GM06990 (cell line): ENCODE data around the gene VAV3.
A peak's percentile ranks its signal among the peaks of the same experiment; 100 is the strongest.

Source experiments
- DNase-seq: peaks from one replicate; pipeline ENCODE4 v3.0.0-alpha.2; 2011; ENCODE audit not compliant: insufficient read length; ENCODE audit errors: extremely low read depth
- H3K27me3 ChIP-seq: replicated peaks from 2 replicates; pipeline ENCODE4 v1.6.0; 2011; ENCODE audit warnings: low read length; ENCODE audit not compliant: control insufficient read depth, insufficient read depth
- H3K36me3 ChIP-seq: 2 replicates; pipeline ENCODE4 v1.5.1; 2011; ENCODE audit warnings: low read length; ENCODE audit not compliant: control insufficient read depth, insufficient read depth
- H3K4me3 ChIP-seq: replicated peaks from 2 replicates; pipeline ENCODE4 v1.5.1; 2011; ENCODE audit warnings: low read depth, mild to moderate bottlenecking, control low read depth, low read length
- CTCF ChIP-seq: IDR thresholded peaks from 2 replicates; pipeline ENCODE4 v1.5.1; 2011; ENCODE audit warnings: low read length, control low read depth, mild to moderate bottlenecking, inconsistent platforms; ENCODE audit not compliant: insufficient read depth, poor library complexity, severe bottlenecking

Gene VAV3

GRCh38 chr1:107972391-107973180 is 7.6 kb upstream of the VAV3 start:
- Histone ChIP-seq H3K27me3 (no peaks in the 10 kb centered on the region; the same call in none of the 2 replicates), H3K36me3 (no peaks in the 10 kb centered on the region), H3K4me3 (no peak overlapping the region)
- no peak for DNase-seq
- TF ChIP-seq CTCF, result no peak

DNA sequence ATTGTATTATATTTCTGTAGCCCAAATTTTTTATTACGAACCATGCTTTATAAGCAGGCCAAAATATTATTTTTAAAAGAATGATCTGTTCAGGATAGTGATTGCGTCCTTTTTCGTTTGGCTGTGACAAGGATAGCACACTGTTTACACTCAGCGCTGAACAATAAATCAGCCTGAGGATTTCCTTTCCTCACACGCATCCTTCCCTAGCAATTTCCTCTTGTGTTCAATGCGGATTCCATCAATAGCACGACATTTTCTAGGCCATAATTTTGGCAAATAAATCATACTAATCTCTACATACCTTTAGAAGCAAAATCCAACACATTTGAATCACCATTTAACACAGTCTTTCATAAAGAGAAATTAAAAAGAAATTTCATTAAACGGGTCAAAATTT is 1.6 kb upstream of the VAV3 start:
- Histone ChIP-seq H3K4me3 (no peak overlapping the region), H3K27me3 (no peaks in the 10 kb centered on the region; the same call in none of the 2 replicates), H3K36me3 (no peaks in the 10 kb centered on the region)
- TF ChIP-seq CTCF, result no peak
- no peak for DNase-seq

DNA sequence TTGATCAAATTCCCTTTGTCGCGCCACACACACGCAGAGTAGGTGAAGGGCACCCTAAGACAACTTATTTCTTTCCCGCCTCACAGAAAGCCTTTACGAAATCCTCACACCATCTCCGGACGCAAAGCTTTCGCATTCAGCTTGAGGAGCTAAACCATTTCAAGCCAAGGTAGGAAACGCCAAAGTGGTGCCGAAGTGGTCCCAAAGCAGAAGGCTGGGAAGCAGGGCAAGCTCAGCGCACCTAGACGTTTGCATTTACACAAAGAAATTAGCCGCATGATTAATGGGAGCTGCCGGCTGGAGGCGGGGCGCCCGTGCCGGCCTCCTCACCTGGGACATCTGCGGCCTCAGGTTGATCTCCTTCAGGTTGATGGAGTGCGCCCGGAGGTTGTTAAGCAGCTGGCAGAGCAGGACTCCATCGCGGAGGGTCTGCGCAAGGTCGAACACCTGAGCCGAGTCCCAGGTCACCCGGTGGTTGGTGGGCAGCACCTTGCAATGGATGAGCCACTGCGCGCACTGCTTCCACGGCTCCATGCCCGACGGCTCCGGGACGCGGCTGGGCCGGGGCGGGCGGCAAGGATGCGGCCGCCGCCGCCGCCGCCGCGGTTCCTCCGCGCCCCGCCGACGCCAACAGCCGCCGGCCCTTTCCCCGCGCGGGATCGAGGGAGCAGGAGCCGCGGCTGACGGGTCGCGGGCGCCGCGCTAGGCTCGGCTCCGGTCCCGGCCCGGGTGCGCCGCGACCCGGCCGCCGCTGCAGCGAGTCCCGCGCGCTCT is 457 bp downstream of the VAV3 start:
- H3K4me3 ChIP-seq, result peak overlapping the region; percentile 67

DNA sequence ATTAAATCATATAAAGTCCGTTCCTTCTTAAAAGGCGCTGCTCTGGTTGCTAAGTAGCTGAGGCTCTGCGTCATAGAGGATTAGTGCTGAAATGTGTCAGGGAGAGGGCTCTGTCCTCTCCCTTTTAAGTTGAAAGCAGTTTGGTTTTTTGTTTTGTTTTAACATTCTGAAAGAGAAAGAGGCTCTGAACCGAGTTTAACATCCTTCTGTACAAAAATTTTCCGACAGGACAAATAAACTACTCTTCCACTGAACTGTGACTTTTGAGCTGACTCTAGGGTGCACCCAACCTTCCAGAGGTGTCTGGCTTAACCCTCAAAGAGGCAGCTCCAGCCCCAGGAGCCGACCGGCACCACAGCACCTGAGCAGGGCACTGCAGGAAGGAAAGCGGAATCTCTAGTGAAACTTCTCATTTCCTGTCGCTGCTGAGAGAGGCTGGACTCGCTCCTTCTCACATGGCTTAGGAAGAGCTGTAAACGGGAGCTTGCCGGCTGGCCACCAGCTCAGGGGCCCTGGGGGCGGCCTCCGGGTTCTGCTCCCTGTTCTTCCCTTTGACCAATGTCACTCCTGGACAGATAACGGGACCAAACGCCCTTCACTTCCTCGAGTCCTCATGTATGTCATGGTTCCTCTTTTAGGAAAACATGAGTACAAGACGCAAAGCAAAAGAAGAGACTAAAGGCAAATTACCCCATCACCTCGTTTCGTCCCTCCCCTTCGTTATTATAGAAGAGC is 1.2 kb downstream of the VAV3 start:
- no peak for TF ChIP-seq CTCF
- H3K4me3 ChIP-seq, result peak overlapping the region; percentile 67
- DNase-seq, result peak; percentile 80
- no peaks in the 10 kb centered on the region for H3K36me3 ChIP-seq
- no peaks in the 10 kb centered on the region; the same call in none of the 2 replicates for H3K27me3 ChIP-seq

More for the DNA sequence above, 457 bp downstream of the VAV3 start:
- no peaks in the 10 kb centered on the region; the same call in none of the 2 replicates for H3K27me3 ChIP-seq
- no peaks in the 10 kb centered on the region for H3K36me3 ChIP-seq
- TF ChIP-seq CTCF, result no peak
- peak; percentile 64 for DNase-seq

DNA sequence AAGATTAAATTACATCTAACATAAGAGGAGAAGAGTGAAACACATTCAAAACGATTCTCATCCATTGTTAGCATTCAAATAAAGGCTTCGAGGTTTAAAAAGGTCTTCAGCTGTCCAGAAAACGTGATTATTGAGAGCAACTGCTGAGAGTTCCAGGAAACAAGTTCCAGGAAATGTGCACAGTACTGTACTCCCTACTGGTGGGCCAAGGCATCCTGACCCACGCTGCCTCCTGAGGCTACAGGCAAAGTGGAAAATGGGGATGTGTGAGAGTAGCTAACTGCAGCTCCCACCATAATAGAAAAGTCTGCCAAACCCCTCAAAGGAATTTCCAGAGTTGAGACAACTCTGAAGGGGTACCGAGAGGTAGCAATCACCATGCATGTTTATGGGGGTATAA is 2.0 kb downstream of the VAV3 start:
- no peak for DNase-seq
- Histone ChIP-seq H3K4me3 (peak overlapping the region; percentile 67), H3K27me3 (no peaks in the 10 kb centered on the region; the same call in 1 of the 2 replicates), H3K36me3 (no peaks in the 10 kb centered on the region)
- TF ChIP-seq CTCF, result no peak
